ENCODE data around the gene FBXO45.

GRCh38 chr3:196617256-196617655 is 48.8 kb downstream of the FBXO45 start:
- TF ChIP-seq POLR2A (IDR thresholded peaks at IDR 0.05; ENCODE audit: low read depth, low read length) = no peak
- TF ChIP-seq POLR2AphosphoS5 (IDR thresholded peaks at IDR 0.05; ENCODE audit: low read depth, low read length) = no peak
- no peak for TF ChIP-seq TAF1 (IDR thresholded peaks at IDR 0.05; ENCODE audit: low read depth, low read length)
- no peak for TF ChIP-seq POU2F2 (IDR thresholded peaks at IDR 0.05; ENCODE audit: low read depth, low read length)

Data from GM12891 (cell line).